HG03442 (cell line): ENCODE data around the gene CEP63.

ENCODE experiments used
- ATAC-seq: cut with Tn5 transposase; IDR thresholded peaks from one replicate; pipeline ENCODE4 v1.9.1; 2021; ENCODE audit warnings: mild to moderate bottlenecking, moderate library complexity; ENCODE audit not compliant: unreplicated experiment

CEP63 gene

DNA sequence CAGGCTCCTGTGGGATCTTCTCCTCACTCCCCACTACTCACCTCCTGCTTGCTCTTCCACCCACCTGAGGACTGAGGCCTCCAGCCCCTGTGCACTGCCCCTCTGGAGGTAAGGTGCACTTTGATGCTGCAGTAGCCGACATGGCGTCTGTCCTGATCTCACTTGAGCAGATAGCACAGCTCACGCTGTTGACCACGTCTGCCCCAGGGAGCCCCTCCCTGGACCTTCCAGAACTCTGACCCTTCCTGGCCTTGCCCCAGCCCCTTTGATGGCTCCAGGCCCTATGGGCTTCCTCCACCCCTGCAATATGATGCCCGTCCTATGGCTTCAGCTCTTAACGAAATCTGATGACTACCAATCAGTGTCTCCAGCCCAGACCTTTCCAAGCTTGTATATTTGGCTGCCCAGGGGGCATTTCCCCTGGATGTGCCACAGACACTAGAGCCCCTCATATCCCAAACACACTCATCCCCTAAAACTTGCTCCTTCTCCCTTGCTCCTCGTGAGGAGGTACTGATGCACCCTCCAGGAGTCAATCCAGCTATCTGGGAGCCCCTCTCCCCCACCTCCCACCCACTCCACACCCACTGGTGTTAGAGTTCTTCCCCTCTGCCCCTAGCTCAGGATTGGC is 137.9 kb downstream of the CEP63 start:
- no peak for ATAC-seq
